Measurements from ENCODE around the gene KRTAP4-7. TPM values are rescaled to one million over a fixed set of nuclear protein-coding genes. Genes with fewer than 3 reads are reported as not detected.
"Not testable (repeated sequence)": the region's sequence is repeated elsewhere in the genome, so short reads cannot be mapped to it uniquely, and the experiment has no call there.

The KRTAP4-7 gene
- total and polyA plus RNA-seq, 2 experiments from 2014 or later = not detected

- H3K4me1 Mint-ChIP-seq = peaks cover 32% of the 10 kb centered on the region
- H3K4me3 ChIP-seq; H3K27ac ChIP-seq (ENCODE audit: low read depth); H3K27me3 ChIP-seq (ENCODE audit: insufficient read depth); DNase-seq (ENCODE audit: low spot score); H3K36me3 ChIP-seq (ENCODE audit: insufficient read depth); H4K20me1 ChIP-seq (replicated peaks; ENCODE audit: insufficient read depth); H3K79me2 ChIP-seq (replicated peaks; ENCODE audit: insufficient read depth); H3K4me1 ChIP-seq (ENCODE audit: insufficient read depth); H3K36me3 Mint-ChIP-seq (ENCODE audit: low read depth); H3K27ac Mint-ChIP-seq; ATAC-seq; H3K9me2 ChIP-seq (ENCODE audit: insufficient read depth); H2AFZ ChIP-seq; H3K4me3 Mint-ChIP-seq; H3F3A ChIP-seq (replicated peaks; ENCODE audit: low read depth); H3K27me3 Mint-ChIP-seq (ENCODE audit: insufficient read depth, low read depth, poor library complexity); H3K9me3 Mint-ChIP-seq; H3K4me2 ChIP-seq: not testable (repeated sequence)
Observed at GRCh38 chr17:41099682-41100480, 15.9 kb downstream of the KRTAP4-7 start.

- no peak within 1 kb of the TSS for H3K4me3 Mint-ChIP-seq
- TF ChIP-seq NANOG (IDR thresholded peaks at IDR 0.05; ENCODE audit: borderline replicate concordance) = no peak
- no peak for TF ChIP-seq CREB1 (CRISPR knock-in tag; IDR thresholded peaks at IDR 0.05; ENCODE audit: low read depth)
- TF ChIP-seq ZNF331 (CRISPR knock-in tag; IDR thresholded peaks at IDR 0.05; ENCODE audit: low read depth) = no peak
- no peak for TF ChIP-seq JUNB (IDR thresholded peaks at IDR 0.05; ENCODE audit: unreplicated experiment)
- TF ChIP-seq ZNF462 (CRISPR knock-in tag; IDR thresholded peaks at IDR 0.05) = no peak
- TF ChIP-seq EZH2phosphoT487 (IDR thresholded peaks at IDR 0.05; ENCODE audit: unreplicated experiment) = no peak
- TF ChIP-seq ZNF114 (CRISPR knock-in tag; IDR thresholded peaks at IDR 0.05) = no peak
- TF ChIP-seq REST (IDR thresholded peaks at IDR 0.05; ENCODE audit: unreplicated experiment) = no peak
- no peak for TF ChIP-seq CTCF (conservative IDR thresholded peaks at IDR 0.05; ENCODE audit: low read depth in 2 of 2)
Observed at GRCh38 chr17:41101586-41102259, 17.8 kb downstream of the KRTAP4-7 start, which contains the start of gene KRTAP4-16. Gene KRTAP4-16, minus strand, starts transcription at chr17:41102209. Its CDS starts 0 bp downstream, at chr17:41102209.

More at GRCh38 chr17:41101586-41102259, 17.8 kb downstream of the KRTAP4-7 start, which contains the start of gene KRTAP4-16:
- no peaks in the 10 kb centered on the region for H3K9me2 ChIP-seq (ENCODE audit: insufficient read depth)
- no peak within 1 kb of the TSS for H3K4me2 ChIP-seq
- H3K36me3 ChIP-seq (ENCODE audit: insufficient read depth) = no peaks in the 10 kb centered on the region
- Mint-ChIP-seq H3K36me3 (ENCODE audit: low read depth) (no peaks in the 10 kb centered on the region), H3K27ac (no peak within 1 kb of the TSS), H3K9me3 (no peaks in the 10 kb centered on the region; the same call in 1 of the 3 replicates), H3K4me1 (peaks cover 34% of the 10 kb centered on the region), H3K27me3 (ENCODE audit: insufficient read depth, low read depth, poor library complexity) (peaks cover 4% of the 10 kb centered on the region)
- H3K27me3 ChIP-seq (ENCODE audit: insufficient read depth) = no peaks in the 10 kb centered on the region
- H3K4me3 ChIP-seq = no peak within 1 kb of the TSS
- H3K4me1 ChIP-seq (ENCODE audit: insufficient read depth) = peaks cover 14% of the 10 kb centered on the region
- H2AFZ ChIP-seq = no peak within 1 kb of the TSS
- no peaks in the 10 kb centered on the region for H3F3A ChIP-seq (replicated peaks; ENCODE audit: low read depth)
- no peak for ATAC-seq
- H4K20me1 ChIP-seq (replicated peaks; ENCODE audit: insufficient read depth) = no peaks in the 10 kb centered on the region
- no peak within 1 kb of the TSS for H3K27ac ChIP-seq (ENCODE audit: low read depth)
- DNase-seq (ENCODE audit: low spot score) = peak; percentile 3
- H3K79me2 ChIP-seq (replicated peaks; ENCODE audit: insufficient read depth) = no peaks in the 10 kb centered on the region

Data from GM23338 (cell line).